Tibial nerve (tissue), 4 donors: Measurements from ENCODE around the gene MTA3.

Experiments used
- CTCF ChIP-seq, 5 experiments: fragments of 200-600 bp in 3 of 5; fragments of 450-650 bp in 2 of 5; sonication (generic) in 3 of 5; IDR thresholded peaks; one replicate each; pipeline ENCODE4 v1.5.1; 2016 to 2019; ENCODE audit warnings: antibody characterized with exemption in 5 of 5, mild to moderate bottlenecking in 3 of 5, moderate library complexity in 2 of 5
- EP300 ChIP-seq, 2 donors: sonication (generic); formaldehyde crosslinking; IDR thresholded peaks; one replicate each; pipeline ENCODE4 v1.6.1; 2017; ENCODE audit warnings: antibody characterized with exemption in 2 of 2, mild to moderate bottlenecking in 1 of 2
- POLR2A ChIP-seq, 2 donors: fragments of 450-650 bp; IDR thresholded peaks; one replicate each; pipeline ENCODE4 v1.6.1; 2017; ENCODE audit warnings: antibody characterized with exemption in 2 of 2, mild to moderate bottlenecking in 2 of 2, moderate library complexity in 2 of 2

- TF ChIP-seq CTCF (IDR thresholded peaks at IDR 0.05) (no peak), POLR2A (IDR thresholded peaks at IDR 0.05) (no peak), EP300 (IDR thresholded peaks at IDR 0.05) (no peak)
Observed at GRCh38 chr2:42653039-42653438, 84.6 kb downstream of the MTA3 start.
